GM18511 (cell line): ENCODE measurements around the gene INPP5B.
A peak's percentile ranks its signal among the peaks of the same experiment; 100 is the strongest.
"Not testable (repeated sequence)": the region's sequence is repeated elsewhere in the genome, so short reads cannot be mapped to it uniquely, and the experiment has no call there.

Experiments
- ATAC-seq: cut with Tn5 transposase; IDR thresholded peaks from one replicate; pipeline ENCODE4 v1.9.1; 2021; ENCODE audit warnings: mild to moderate bottlenecking, moderate library complexity; ENCODE audit not compliant: unreplicated experiment

INPP5B gene

DNA sequence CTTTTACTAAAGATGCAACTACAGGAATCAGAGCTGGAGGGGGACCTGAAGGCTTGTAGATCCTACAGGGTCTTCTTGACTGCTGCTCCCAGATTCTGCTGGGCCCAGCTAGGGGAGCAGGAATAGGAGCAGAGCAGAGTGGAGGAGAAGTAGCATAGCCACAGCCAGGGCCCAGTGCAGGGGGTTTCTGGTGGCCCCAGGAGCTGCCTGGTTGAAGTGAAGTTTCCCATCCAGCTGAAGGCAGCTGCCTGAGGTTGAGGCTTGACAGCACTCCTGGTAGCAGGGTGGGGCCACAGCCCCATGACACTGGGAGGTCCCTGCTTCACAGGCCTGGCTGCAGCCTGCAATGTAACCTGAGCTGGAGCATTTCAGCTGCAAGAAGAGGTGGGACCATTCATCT lies 2.0 kb upstream of the INPP5B start:
- no peak for ATAC-seq

DNA sequence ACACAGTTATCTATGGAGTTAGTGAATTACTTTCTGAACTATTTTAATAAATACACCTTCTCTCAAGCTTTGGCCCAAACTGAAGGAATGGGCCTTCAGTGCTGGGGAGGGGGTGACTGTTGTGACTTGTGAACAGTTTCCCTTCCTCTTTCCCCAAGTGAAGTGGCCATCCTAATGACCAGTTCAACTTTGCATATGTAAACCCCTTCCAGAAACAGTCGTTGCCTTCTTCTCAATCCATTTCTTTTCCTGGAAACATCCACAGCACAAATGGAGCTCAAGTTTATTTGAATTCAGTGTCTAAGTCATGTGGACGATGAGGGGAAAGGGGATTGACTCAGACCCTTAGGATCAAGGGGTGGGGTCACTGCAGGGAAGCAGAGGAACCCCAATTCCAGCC lies 1.3 kb upstream of the INPP5B start:
- ATAC-seq: no peak

DNA sequence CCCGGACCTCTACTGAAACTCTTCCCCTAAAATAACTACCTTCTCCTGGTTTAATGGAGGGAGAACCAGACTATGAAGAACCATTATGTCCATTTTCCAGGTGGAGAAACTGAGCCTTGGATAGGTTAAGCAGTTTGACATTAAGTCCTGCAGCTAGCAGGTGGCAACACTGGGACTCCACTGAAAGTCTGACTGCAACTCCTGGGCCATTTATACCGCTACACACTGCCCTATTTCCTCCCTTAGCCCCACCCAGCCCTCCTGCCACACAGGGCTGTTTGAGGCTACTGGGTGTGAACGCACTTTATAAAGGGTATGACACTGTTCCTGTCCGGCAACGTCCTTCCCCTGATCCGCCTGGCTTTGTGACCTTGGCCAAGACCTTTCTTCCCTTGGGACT lies 511 bp upstream of the INPP5B start:
- ATAC-seq: no peak

DNA sequence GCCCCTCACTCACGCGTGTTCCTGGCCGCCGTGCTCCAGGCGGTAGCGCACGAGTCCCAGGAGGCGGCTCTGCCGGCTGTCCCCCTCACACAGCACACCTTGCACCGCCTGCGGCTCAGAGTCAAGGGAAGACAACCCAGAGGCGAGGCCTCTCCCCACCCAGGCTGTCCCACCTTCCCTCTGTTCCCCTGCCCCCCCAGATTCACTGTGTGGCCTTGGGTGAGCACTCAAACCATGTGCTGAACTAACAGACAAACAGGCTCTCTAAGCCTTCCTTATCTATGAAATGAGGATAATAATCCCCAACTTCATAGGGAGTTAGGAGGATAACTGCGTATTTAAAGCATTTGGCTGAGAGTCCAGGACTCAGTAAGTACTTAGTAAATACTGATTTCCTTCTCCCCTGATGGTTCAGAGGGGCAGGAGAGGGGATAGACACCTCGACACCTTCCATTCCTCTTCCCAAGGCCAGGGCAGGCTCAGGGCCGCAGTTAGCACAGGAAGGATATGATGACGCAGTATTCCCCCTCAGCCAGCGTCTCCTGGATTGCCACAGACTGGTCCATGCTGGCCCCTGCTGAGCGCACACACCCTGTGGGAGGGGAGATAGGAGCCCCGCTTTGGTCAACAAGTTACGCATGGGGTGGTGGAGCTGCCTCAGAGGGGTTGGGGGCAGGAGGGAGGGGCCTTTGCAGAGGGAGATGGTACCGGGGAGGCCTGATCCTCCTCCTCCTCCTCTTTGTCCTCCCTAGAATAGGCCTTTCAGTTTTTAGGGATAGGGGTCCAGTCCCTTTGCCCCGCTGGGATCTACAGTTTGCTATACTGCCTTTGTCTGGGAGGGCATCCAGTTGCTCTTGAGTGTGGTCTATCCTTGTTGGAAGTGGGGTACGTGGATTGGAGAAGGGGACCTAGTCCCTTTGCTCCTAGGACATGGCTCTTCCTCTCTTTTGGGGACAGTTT lies 830 bp downstream of the INPP5B start:
- peak; percentile 6 for ATAC-seq

DNA sequence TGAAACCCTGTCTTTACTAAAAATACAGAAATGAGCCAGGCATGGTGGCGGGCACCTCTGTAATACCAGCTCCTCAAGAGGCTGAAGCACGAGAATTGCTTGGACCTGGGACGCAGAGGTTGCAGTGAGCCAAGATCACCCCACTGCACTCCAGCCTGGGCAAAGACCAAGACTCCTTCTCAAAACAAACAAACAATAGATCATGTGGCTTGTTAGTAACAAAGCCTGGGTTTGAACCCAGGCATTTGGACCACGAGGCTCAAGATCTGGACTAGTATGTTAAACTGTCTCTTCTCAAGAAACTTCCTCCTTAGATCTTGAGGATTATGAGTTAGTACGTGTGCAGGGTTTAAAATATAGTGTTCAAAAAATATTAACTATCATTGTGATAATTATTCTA lies 1.6 kb downstream of the INPP5B start:
- ATAC-seq: no peak

DNA sequence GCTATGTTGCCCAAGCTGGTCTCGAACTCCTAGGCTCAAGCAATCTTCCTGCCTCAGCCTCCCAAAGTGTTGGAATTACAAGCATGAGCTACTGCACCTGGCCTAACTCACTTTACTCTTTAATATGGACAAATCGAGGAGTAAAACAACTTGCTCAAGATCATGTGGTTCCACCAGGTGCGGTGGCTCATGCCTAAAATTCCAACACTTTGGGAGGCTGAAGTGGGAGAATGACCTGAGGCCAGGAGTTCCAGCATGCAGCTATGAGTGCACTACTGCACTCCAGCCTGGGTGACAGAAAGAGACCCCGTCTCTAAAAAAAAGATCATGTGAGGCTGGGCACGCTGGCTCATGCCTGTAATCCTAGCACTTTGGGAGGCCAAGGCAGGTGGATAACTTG lies 2.0 kb downstream of the INPP5B start:
- ATAC-seq: no peak

DNA sequence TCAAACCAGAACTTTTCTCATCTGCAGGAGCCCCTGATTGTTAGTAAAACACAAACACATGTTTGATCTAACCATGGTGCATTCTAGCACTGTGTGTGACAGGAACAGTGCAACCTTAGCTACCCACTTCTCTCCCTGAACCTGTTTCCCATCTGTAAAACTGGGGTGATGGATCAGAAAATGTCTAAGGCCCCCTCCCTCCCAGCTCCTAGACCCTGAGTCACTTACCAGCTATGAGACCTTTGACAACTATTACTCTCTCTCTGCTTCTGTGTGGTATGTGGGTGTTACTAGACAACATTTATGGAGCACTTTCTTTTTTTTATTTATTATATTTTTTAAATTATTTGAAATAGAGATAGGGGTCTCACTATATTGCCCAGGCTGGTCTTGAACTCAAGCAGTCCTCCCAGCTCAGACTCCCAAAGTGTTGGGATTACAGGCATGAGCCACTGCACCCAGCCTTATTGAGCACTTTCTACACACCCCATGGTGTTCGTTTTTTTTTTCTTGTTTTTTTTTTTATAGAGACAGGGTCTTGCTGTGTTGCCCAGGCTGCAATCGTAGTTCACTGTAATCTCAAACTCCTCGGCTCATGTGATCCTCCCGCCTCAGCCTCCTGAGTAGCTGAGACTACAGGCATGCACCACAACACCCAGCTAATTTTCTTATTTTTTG lies 2.6 kb downstream of the INPP5B start:
- no peak for ATAC-seq

DNA sequence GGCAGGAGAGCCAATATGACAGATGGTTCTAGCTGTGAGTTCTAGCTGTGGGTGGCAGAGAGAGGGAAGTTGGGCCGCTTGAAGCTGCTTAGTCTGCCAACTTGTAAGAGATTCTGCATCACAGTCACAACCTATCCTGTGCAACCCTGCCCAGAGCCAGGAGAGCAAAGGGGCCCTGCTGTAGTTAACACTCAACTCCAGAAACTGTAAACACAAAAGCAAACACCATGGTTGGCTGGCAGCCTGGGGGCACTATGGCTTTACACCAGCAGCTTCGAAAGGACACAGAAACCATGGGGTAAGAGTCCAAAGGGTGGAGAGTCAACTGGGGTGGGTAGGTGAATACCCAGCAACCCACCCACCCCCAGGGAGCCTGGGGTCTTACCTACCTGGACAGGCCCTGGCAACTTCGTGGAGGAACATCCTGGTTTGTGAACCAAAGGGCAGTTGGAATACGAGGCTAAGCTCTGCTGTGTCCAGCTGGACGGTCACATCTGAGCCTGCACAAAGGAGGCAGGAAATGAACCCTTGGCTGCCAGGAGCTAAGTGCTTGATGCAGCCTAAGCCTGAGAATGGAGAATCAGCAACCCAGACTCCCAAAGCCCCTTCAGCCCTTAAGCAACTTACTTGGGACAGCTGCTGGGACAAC lies 6.4 kb downstream of the INPP5B start:
- no peak for ATAC-seq

DNA sequence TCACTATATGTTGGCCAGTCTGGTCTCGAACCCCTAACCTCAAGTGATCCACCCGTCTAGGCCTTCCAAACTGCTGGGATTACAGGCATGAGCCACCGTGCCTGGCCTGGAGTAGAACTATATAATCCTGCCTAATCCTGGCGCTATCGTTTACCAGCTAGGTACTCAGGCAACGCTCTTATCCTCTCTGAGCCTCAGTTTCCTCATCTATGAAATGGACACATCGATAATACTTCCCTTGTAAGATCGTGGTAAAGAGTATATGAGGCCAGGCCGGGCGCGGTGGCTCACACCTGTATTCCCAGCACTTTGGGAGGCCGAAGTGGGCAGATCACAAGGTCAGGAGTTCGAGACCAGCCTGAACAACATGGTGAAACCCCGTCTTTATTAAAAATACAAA lies 10.1 kb downstream of the INPP5B start:
- ATAC-seq: not testable (repeated sequence)

DNA sequence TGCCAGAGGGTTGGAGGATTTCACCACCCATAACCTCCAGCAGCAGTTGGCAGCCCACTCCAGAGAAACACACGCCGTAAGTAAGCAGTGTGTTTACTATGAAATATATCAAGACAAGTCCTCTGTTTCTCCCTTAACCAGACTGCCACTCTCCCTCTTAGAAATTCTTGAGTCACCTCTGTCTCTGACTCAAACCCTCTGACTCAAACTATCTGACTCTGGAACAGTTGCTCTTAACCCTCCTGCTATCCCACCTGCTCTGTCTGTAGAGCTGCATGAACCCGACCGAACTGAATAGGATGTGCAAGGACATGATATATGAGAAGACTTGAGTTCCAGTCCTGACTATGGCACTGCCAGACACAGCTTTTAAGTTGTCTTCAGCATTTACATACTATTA lies 14.1 kb downstream of the INPP5B start:
- no peak for ATAC-seq

DNA sequence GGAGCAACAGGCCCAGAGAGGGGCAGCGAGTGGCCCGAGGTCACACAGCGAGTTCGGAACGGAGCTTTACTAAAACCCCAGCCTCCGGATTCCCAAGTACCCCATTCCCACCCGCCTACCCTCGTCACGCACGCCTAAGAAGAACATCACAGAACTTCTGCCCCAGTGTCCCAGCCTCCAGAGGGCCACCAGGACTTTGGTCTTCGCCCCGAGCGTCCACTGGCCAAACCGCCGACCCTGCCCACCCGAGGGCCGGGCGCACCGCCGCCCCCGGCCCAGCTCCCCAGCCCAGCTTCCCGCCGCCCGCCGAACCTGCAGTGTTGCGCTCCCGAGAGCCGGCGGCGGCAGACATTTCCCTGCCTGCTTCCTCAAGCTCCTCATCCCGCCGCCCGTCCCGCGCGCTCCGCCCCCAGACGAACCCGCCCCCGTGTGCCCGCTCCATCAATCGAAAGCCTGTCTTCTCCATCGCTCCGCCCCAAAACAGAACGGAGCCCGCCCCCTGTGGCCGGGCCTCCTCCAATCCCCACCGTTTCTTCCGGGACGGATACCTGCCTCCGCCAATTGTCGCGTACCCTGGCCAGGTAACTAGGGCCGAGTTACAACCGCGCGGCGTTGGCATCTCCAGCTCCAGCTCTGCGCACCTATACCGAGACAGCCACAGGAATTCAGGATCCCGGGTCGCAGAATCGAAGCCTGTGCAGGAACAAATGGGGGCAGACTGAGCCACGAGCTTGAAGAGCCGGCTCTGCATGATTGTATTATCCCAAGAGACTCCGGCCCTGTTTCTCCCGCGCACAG lies 15.3 kb downstream of the INPP5B start:
- ATAC-seq: peak; percentile 94

DNA sequence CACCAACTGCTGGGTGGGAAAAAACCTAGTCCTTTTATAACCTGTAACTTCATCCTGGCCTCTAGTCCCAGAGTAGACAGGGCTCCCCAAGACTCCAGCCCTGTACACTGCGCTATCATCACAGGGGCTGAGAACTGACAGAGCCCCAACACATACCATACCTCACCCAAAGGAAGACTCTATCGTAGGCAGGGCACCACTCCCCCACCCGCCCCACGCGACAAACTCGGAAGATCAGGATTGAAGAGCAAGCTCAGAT lies 15.8 kb downstream of the INPP5B start:
- no peak for ATAC-seq

DNA sequence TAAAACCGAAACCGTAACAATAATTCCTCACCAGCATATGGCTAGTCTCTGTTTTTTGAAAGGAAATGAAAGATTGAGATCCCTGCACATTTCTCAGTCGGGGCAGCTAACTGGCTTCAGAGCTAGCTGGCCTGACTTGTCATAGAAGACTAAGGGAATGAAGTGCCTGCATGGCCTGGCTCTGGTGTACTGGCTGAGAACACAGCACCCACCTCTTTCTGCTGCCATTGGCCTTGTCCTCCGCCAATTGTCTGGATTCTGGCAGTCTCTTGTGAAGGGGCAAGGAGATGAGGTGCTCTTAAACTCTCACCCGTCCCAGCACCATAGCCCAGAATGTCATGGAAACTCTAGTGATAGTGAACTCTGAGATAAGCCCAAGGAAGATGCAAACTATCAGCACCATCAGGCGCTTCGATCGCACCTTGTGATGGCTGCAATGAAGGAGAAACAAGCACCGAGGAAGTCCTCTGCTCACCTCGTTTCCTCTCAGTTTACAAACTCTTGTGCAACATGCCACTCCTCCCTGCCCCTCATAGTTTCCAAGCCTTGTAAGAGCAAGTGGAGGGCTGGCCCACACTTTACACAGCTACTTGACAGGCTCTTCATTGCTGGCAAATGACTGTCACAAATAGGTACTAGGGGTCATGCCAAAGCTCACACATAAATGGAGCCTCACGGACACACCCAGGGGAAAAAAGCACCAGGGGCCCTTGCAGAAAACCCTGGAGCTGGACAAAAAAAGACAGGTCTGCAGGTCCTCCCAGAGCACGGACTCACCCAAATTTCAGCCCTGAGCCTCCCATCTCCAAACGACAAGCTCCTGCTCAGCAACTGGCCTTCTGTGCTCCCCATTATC lies 16.4 kb downstream of the INPP5B start:
- ATAC-seq: no peak

DNA sequence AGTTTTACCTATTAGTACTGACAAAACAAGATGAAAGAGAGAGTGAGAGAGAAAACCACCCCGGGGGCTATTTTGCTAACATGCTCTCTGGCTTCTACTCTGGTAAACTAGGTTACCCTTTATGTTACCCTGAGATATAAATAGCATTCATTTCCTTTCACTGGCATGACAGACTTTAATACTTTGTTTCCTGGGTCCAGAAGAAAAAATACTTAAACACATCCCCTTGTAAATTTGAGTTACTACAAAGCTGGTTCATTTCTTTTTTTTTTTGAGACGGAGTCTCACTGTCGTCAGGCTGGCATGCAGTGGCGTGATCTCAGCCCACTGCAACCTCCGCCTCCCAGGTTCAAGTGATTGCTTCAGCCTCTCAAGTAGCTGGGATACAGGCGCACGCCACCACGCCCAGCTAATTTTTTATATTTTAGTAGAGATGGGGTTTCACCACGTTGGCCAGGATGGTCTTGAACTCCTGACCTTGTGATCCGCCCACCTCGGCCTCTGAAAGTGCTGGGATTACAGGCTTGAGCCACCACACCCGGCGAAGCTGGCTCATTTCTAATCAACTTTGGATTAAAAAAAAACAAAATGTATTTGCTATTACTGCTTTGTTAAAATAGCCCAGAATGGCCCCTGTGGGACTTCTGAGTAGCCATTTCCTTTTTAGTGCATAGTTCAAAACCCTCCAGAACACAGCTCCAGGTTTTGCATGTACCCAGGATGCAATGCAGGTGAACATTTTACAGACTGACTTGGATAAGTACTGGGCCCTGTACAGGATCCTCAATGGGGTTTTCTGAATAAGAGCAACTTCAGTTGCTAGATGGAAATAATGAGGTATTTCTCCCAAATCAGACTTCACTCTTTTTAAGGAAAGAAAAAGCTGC lies 20.6 kb downstream of the INPP5B start:
- no peak for ATAC-seq

DNA sequence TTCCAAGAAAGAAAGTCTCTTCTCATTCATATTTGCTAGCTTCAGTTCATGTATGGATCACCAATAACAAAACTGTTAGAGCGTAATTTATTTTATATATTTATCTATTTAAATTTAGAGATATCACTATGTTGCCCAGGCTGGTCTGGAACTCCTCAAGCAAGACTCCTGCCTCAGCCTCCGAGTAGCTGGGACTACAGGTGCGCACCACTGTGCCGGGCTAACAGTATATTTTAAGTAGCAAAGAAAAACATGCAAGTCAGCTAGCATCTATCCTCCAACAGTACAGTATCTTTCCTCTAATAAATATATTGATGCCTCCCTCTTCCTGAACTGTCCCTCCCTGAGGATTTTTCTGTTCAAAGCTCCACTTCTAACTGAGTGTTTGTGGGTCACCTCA lies 21.5 kb downstream of the INPP5B start:
- ATAC-seq: no peak

DNA sequence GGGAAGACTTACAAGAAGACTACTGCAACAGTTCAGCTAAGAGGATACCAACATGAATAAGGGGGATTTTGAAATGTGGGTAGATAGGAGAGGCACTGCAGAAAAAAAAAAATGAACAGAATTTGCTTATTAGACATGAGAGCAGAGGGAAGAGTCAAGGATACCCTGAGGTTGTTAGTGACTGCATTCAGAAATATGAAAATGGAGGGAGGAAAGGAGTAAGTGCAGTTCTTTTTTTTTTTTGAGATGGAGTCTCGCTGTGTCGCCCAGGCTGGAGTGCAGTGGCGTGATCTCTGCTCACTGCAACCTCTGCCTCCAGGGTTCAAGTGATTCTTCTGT lies 23.3 kb downstream of the INPP5B start:
- ATAC-seq: no peak

DNA sequence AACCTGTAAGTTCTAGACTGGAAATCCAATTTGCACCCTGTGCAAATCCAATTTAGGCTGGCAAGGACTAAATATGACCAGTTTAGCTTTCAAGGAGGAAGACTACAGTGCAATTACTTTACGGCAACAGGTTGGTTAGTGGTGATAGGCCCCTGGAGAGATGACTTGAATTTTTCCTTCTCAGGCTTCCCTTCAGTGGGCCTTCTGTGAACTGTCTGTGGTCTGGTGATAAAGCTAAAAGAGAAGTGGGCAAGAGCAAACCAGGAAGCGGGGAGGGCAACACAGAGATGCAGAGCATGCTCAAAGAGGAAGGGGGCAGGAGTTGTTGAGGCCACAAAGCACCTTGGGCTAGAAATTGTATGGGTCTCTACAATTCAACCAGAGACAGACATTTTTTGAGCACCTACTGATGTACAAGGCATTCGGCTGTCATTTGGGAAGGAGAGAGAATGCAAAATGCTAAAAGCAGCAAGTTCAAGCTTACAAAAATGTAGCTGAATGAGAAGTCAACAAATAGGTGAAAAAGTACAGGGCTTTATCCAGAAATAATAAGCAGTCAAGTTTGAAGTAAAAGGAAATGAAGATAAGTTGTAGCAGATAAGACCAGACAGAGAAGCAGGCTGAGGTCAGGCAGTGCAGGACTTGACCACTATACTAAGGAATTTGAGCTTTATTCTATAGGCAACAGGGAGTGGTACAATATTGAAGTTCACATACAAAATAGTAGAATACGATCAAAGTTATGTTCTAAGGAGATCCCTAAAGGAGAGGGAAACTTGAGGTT lies 23.9 kb downstream of the INPP5B start:
- no peak for ATAC-seq

DNA sequence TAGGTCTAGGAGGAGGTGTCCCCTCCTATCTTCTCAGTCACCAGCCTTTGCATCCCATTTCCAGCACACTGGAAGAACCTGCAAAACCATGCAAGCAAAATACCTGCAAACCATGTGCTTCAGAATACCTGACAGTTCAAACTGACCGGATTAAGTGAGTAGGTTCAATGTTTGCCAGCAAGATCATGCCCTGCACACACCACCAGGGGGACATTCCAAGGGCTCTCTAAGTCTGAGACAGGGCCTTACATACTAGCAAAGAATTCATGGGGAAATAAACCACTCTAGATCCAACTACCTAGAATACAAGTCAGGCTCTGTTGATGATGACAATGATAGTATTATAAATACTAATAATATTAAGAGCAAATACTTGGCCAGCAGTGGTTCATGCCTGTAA lies 27.6 kb downstream of the INPP5B start:
- no peak for ATAC-seq
